Osteocyte (in vitro differentiated cells): Measurements from ENCODE around the gene KIFC1. TPM values are rescaled to one million over a fixed set of nuclear protein-coding genes. Genes with fewer than 3 reads are reported as not detected.

Experiments
- DNase-seq: peaks from one replicate; pipeline ENCODE4 v3.0.0; 2021; ENCODE audit warnings: mixed read lengths; ENCODE audit not compliant: unreplicated experiment; ENCODE audit errors: extremely low spot score
- H3K27ac Mint-ChIP-seq: one replicate; pipeline ENCODE4 v1.8.0; 2021; ENCODE audit warnings: mild to moderate bottlenecking, mixed read lengths; ENCODE audit not compliant: unreplicated experiment
- H3K27me3 Mint-ChIP-seq: one replicate; pipeline ENCODE4 v1.8.0; 2021; ENCODE audit warnings: mixed read lengths; ENCODE audit not compliant: unreplicated experiment
- H3K36me3 Mint-ChIP-seq: one replicate; pipeline ENCODE4 v1.8.0; 2021; ENCODE audit warnings: mixed read lengths; ENCODE audit not compliant: unreplicated experiment
- H3K4me1 Mint-ChIP-seq: one replicate; pipeline ENCODE4 v1.8.0; 2021; ENCODE audit warnings: mixed read lengths; ENCODE audit not compliant: unreplicated experiment
- H3K4me3 Mint-ChIP-seq: one replicate; pipeline ENCODE4 v1.8.0; 2021; ENCODE audit warnings: mild to moderate bottlenecking, moderate library complexity, mixed read lengths; ENCODE audit not compliant: unreplicated experiment
- H3K9me3 Mint-ChIP-seq: one replicate; pipeline ENCODE4 v1.8.0; 2021; ENCODE audit warnings: mixed read lengths; ENCODE audit not compliant: unreplicated experiment
- CTCF ChIP-seq: fragments of 200-600 bp; sonication (generic); IDR thresholded peaks from 2 replicates; pipeline ENCODE4 v1.5.0; 2021; ENCODE audit warnings: antibody characterized with exemption, mild to moderate bottlenecking, moderate library complexity
- microRNA-seq: library from miRNA; unstranded; fragments of <30 nt; microRNA quantifications from one replicate; pipeline ENCODE4 v1.1.0, GENCODE V29; 2020; ENCODE audit not compliant: unreplicated experiment
- total RNA-seq: library from RNA; stranded (reverse); gene quantifications from 2 replicates; pipeline ENCODE4 v1.2.1, GENCODE V29; 2021

The KIFC1 gene
- total RNA-seq, 1 donor from 2014 or later = 10.8 TPM

GRCh38 chr6:33459226-33459625 is 67.6 kb downstream of the KIFC1 start:
- Mint-ChIP-seq H3K4me1 (peaks cover 12% of the 10 kb centered on the region), H3K4me3 (no peak overlapping the region)

More at GRCh38 chr6:33459226-33459625, 67.6 kb downstream of the KIFC1 start:
- Mint-ChIP-seq H3K27ac (no peak overlapping the region), H3K36me3 (no peaks in the 10 kb centered on the region), H3K9me3 (no peaks in the 10 kb centered on the region), H3K27me3 (peaks cover 12% of the 10 kb centered on the region)
- no peak for TF ChIP-seq CTCF
- DNase-seq = no peak

Small RNA genes lying within 50 kb of the gene (microRNA-seq; reads per million reads assigned to microRNA genes)
- not detected for gene MIR5004

Other genes starting within 250 kb of the KIFC1 start
- gene COL11A2, start 199.4 kb upstream of the KIFC1 start, total RNA-seq = 2.7 and 3.3 TPM in 2 replicates
- gene RXRB, start 191.2 kb upstream of the KIFC1 start, total RNA-seq = 53.1 and 58.3 TPM in 2 replicates
- 201 and 209 TPM in 2 replicates for gene SLC39A7, start 191.0 kb upstream of the KIFC1 start, total RNA-seq
- gene HSD17B8, start 187.2 kb upstream of the KIFC1 start, total RNA-seq = 2.4 and 3.5 TPM in 2 replicates
- gene RING1, start 183.3 kb upstream of the KIFC1 start, total RNA-seq = 56.6 and 58.8 TPM in 2 replicates
- 60.3 and 67.4 TPM in 2 replicates for gene VPS52, start 119.9 kb upstream of the KIFC1 start, total RNA-seq
- 2,180 and 2,216 TPM in 2 replicates for gene RPS18, start 119.7 kb upstream of the KIFC1 start, total RNA-seq
- gene B3GALT4, start 114.7 kb upstream of the KIFC1 start, total RNA-seq = 6.3 and 6.5 TPM in 2 replicates
- gene WDR46, start 102.6 kb upstream of the KIFC1 start, total RNA-seq = 59.1 and 63.4 TPM in 2 replicates
- 29.7 and 30.3 TPM in 2 replicates for gene PFDN6, start 102.2 kb upstream of the KIFC1 start, total RNA-seq
- 72.4 and 77.6 TPM in 2 replicates for gene RGL2, start 92.9 kb upstream of the KIFC1 start, total RNA-seq
- 117 and 130 TPM in 2 replicates for gene TAPBP, start 77.7 kb upstream of the KIFC1 start, total RNA-seq
- gene ZBTB22, start 74.1 kb upstream of the KIFC1 start, total RNA-seq = 29.3 and 30.6 TPM in 2 replicates
- gene DAXX, start 68.9 kb upstream of the KIFC1 start, total RNA-seq = 30.1 and 30.4 TPM in 2 replicates
- 50.3 and 53.5 TPM in 2 replicates for gene PHF1, start 19.2 kb downstream of the KIFC1 start, total RNA-seq
- 302 and 325 TPM in 2 replicates for gene CUTA, start 26.3 kb downstream of the KIFC1 start, total RNA-seq
- gene SYNGAP1, start 28.2 kb downstream of the KIFC1 start, total RNA-seq = 30.7 and 34.7 TPM in 2 replicates
- gene ZBTB9, start 62.8 kb downstream of the KIFC1 start, total RNA-seq = 7.0 and 7.5 TPM in 2 replicates
- gene BAK1, start 188.5 kb downstream of the KIFC1 start, total RNA-seq = 20.5 and 22.6 TPM in 2 replicates
- 21.6 and 22.8 TPM in 2 replicates for gene ITPR3, start 229.5 kb downstream of the KIFC1 start, total RNA-seq